ENCODE measurements around the gene ATP2B2. TPM values are rescaled to one million over a fixed set of nuclear protein-coding genes. Genes with fewer than 3 reads are reported as not detected.

Gene ATP2B2
- total RNA-seq, 1 donor from 2014 or later, result 0.06 TPM

DNA sequence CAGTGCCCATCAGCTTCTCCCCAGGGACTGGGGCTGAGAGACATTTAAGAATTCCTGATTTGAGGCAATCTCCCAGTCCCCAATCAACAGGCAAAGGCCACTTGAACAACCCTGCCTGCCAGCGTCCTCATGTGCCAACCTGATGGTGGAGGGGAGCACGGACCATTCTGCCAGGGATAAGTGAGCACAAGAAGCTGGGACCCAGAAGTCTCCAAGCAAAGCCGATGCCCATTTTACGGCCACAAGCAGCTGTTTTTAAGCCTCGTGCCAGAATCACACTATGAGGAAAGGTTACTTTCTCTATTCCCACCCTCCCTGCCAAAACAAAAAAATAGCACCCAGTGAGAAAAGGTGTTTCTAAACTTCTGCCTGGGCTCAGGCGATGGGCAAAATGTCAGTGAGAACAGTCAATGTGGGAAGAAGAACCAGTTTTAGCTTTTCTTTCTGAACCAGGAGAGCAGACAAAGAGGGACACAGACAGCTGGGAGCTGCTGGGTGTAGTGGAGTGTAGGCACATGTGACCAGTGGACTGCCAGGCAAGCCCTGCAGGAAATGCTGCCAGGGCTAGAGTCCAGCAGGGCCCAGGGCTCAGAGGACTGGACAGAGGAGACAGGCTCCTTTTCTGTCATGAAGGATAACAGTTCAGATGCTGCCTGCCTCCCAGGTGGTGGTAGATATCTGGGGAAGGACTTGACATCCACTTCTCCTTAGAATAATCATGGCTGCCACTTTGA is 57.7 kb downstream of the ATP2B2 start:
- intact Hi-C loops (cut with DNase I), result no loop called here
- peaks cover 6% of the 10 kb centered on the region for H3K27me3 ChIP-seq
- no peak overlapping the region for H3K4me3 ChIP-seq
- H3K27ac ChIP-seq, result no peak overlapping the region
- H3K36me3 ChIP-seq, result no peaks in the 10 kb centered on the region
- H3K9me3 ChIP-seq, result no peaks in the 10 kb centered on the region
- DNase-seq, result no peak
- TF ChIP-seq, protein P1, sequence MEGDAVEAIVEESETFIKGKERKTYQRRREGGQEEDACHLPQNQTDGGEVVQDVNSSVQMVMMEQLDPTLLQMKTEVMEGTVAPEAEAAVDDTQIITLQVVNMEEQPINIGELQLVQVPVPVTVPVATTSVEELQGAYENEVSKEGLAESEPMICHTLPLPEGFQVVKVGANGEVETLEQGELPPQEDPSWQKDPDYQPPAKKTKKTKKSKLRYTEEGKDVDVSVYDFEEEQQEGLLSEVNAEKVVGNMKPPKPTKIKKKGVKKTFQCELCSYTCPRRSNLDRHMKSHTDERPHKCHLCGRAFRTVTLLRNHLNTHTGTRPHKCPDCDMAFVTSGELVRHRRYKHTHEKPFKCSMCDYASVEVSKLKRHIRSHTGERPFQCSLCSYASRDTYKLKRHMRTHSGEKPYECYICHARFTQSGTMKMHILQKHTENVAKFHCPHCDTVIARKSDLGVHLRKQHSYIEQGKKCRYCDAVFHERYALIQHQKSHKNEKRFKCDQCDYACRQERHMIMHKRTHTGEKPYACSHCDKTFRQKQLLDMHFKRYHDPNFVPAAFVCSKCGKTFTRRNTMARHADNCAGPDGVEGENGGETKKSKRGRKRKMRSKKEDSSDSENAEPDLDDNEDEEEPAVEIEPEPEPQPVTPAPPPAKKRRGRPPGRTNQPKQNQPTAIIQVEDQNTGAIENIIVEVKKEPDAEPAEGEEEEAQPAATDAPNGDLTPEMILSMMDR (IDR thresholded peaks at IDR 0.05), result no peak
- no peaks in the 10 kb centered on the region for H3K4me1 ChIP-seq
- no peak for ATAC-seq

DNA sequence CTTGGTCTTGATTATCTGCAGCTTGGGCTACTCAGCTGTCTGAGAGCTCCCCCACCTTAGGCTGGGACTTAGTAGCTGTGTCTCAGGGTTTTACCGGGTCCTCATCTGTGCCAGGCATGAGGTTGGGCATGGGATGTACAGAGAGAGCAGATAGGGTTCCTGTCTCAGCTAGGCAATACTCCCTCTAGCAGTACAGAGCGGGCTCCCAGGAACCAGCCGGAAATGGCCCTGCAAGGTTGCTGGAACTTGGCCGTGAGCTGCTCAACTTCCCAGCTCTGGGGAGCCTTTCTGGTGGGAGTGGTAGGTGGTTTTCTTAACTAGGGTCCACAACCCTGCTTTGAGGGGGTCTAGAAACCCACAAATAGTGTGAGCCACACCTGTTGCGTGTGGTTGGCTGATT is 58.3 kb downstream of the ATP2B2 start:
- Histone ChIP-seq H3K4me1 (no peaks in the 10 kb centered on the region), H3K27me3 (peaks cover under 1% of the 10 kb centered on the region), H3K27ac (no peak overlapping the region), H3K4me3 (no peak overlapping the region), H3K9me3 (no peaks in the 10 kb centered on the region), H3K36me3 (no peaks in the 10 kb centered on the region)
- DNase-seq, result no peak
- TF ChIP-seq, protein P1 (IDR thresholded peaks at IDR 0.05), result no peak
- intact Hi-C loops (cut with DNase I), result no loop called here
- no peak for ATAC-seq

DNA sequence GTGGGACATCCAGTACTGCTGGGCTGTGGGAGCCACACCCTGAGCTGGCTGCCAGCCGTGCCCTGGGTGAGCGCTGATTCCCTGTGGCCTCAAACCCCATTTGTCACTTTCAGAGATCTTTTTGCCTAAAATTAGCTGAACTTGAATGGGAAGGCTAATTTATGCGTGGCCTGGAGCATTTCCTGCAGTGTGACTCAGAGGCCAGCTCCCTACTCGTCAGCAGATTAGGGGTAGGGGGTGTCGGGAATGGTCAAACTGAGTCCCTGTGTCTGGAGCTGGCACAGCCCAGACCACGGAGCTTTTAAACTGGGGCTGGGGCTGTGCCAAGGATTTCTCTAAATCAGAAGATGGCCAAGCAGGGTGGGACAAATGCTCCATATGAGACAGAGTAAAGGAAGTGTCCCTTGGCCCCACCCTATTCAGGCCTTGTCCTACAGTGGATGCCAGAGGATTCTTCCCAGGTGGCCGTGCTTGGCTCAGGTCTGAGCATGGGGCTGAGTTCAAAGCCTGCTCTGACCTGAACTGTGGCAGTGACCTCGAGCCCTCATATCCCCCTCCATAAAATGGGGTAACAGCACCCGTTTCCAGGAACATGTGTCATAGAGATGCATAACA is 59.7 kb downstream of the ATP2B2 start:
- H3K4me1 ChIP-seq, result no peaks in the 10 kb centered on the region
- TF ChIP-seq, protein P1 (IDR thresholded peaks at IDR 0.05), result no peak
- H3K9me3 ChIP-seq, result no peaks in the 10 kb centered on the region
- DNase-seq, result no peak
- H3K27ac ChIP-seq, result no peak overlapping the region
- no peaks in the 10 kb centered on the region for H3K27me3 ChIP-seq
- intact Hi-C loops (cut with DNase I), result no loop called here
- no peak for ATAC-seq
- H3K36me3 ChIP-seq, result no peaks in the 10 kb centered on the region
- no peak overlapping the region for H3K4me3 ChIP-seq

DNA sequence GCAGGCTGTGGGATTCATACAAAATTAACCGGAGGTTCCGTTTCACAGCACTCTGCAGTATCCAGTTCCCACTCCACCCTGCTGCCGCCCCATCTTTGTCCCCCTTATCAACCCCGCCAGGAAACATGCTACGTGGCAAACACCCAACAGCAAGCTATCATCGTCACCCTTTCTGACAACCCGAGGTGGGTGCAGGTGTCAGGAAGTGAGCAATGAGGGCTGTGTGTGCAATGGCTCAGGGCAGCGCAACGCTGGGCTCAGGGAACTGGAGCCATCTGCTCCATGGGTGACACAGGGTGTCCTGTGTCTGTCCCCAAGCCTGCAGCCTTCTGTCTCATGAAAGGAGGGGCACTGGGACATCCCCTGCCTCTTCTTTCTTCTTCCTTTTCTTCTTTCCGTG is 60.9 kb downstream of the ATP2B2 start:
- no peaks in the 10 kb centered on the region for H3K4me1 ChIP-seq
- H3K27me3 ChIP-seq, result no peaks in the 10 kb centered on the region
- no peaks in the 10 kb centered on the region for H3K36me3 ChIP-seq
- H3K9me3 ChIP-seq, result no peaks in the 10 kb centered on the region
- H3K4me3 ChIP-seq, result no peak overlapping the region
- TF ChIP-seq, protein P1 (IDR thresholded peaks at IDR 0.05), result no peak
- H3K27ac ChIP-seq, result no peak overlapping the region
- no peak for DNase-seq
- intact Hi-C loops (cut with DNase I), result no loop called here
- no peak for ATAC-seq

DNA sequence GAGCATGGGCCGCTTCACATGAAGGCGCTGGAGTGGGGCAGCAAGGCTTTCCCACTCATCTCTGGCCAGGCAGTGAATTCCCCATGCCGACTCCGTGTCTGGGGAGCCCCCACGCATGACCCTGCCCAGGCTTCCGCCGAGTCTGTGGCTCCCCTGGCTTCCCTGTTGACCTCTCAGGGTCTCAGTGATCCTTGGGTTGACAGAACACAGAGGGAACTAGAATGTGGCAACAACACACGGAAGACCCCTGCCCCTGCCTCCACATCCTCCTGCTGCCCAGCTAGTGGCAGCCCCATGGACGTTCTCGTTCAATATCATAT is 61.3 kb downstream of the ATP2B2 start:
- H3K27me3 ChIP-seq, result no peaks in the 10 kb centered on the region
- H3K36me3 ChIP-seq, result no peaks in the 10 kb centered on the region
- TF ChIP-seq, protein P1 (IDR thresholded peaks at IDR 0.05), result no peak
- ATAC-seq (no peak), DNase-seq (no peak)
- no peaks in the 10 kb centered on the region for H3K9me3 ChIP-seq
- intact Hi-C loops (cut with DNase I), result no loop called here
- H3K4me1 ChIP-seq, result no peaks in the 10 kb centered on the region
- H3K27ac ChIP-seq, result no peak overlapping the region
- no peak overlapping the region for H3K4me3 ChIP-seq

All from upper lobe of right lung (tissue), 1 donor.